Aorta (tissue), 5 donors: Measurements from ENCODE around the gene SOX12. TPM values are rescaled to one million over a fixed set of nuclear protein-coding genes. Genes with fewer than 3 reads are reported as not detected.

Experiments
- ATAC-seq: fragments of 200-7000 bp; cut with Tn5 transposase; one replicate; pipeline ENCODE4 v1.9.1; 2022; ENCODE audit warnings: moderate library complexity; ENCODE audit not compliant: low FRiP score
- DNase-seq, 2 donors: peaks; one replicate each; pipeline ENCODE4 v3.0.0-alpha.2; 2020
- H3K27ac ChIP-seq, 2 donors: one replicate each; pipeline ENCODE4 v1.5.1; 2013; ENCODE audit warnings: low read length in 2 of 2, mild to moderate bottlenecking in 2 of 2, moderate library complexity in 2 of 2, control low read depth in 1 of 2, inconsistent platforms in 1 of 2, low read depth in 1 of 2
- H3K27me3 ChIP-seq, 2 donors: one replicate each; pipeline ENCODE4 v1.6.1; 2013; ENCODE audit warnings: control low read depth in 1 of 2, low read length in 1 of 2, mild to moderate bottlenecking in 1 of 2, moderate library complexity in 1 of 2; ENCODE audit not compliant: insufficient read depth in 2 of 2, control insufficient read depth in 1 of 2
- H3K36me3 ChIP-seq, 2 donors: one replicate each; pipeline ENCODE4 v1.6.1; 2013; ENCODE audit warnings: control low read depth in 1 of 2, low read length in 1 of 2, mild to moderate bottlenecking in 1 of 2; ENCODE audit not compliant: insufficient read depth in 2 of 2, control insufficient read depth in 1 of 2
- H3K4me1 ChIP-seq, 2 donors: one replicate each; pipeline ENCODE4 v1.6.1; 2013; ENCODE audit warnings: low read length in 2 of 2, control low read depth in 1 of 2, mild to moderate bottlenecking in 1 of 2, moderate library complexity in 1 of 2; ENCODE audit not compliant: insufficient read depth in 2 of 2, control insufficient read depth in 1 of 2
- H3K4me3 ChIP-seq, 2 donors: one replicate each; pipeline ENCODE4 v1.5.1; 2013; ENCODE audit warnings: low read length in 2 of 2, control low read depth in 1 of 2, mild to moderate bottlenecking in 1 of 2
- H3K9me3 ChIP-seq: one replicate; pipeline ENCODE4 v1.6.1; 2013; ENCODE audit warnings: mild to moderate bottlenecking, low read length; ENCODE audit not compliant: control insufficient read depth
- WGBS, 2 donors: extraction: QIAGEN DNeasy Blood & Tissue Kit; methylation state at CpG; one replicate each; pipeline ENCODE4 v1.1.7; 2013; 5-methylcytosine and 5-hydroxymethylcytosine counted together
- intact Hi-C, 2 donors: fragments of 100-400 bp; cut with DNase I; formaldehyde crosslinking; loops; one replicate each; pipeline versions ENCODE4 v1.14.2 to v1.15.0; 2022
- long read RNA-seq, 2 donors: library from polyadenylated mRNA; unstranded; transcript quantifications; one replicate each; pipeline ENCODE4 v2.0.0, GENCODE V29; 2020 to 2021
- polyA plus RNA-seq, 2 donors: library from polyadenylated mRNA; stranded (reverse); fragments of 200-250 nt; gene quantifications; one replicate each; pipeline ENCODE4 v1.2.3, GENCODE V29; 2013
- total RNA-seq, 2 donors: library from RNA; stranded (reverse); fragmentation: NEBNext Ultra II Directional; extraction: Animal tissue kit (Norgen Biotek cat#: 25700); gene quantifications; one replicate each; pipeline ENCODE4 v1.2.1, GENCODE V29; 2021
- donor health status: healthy with polysubstance abuse.
- donor health status: Bipolar disorder and iron deficiency.
- donor health status: DM: no; HTN: no; CAD: no.
- donor health status: DM: no; HTN: no; CAD: no.
- donor health status: DM: yes; HTN: yes; CAD: no.

SOX12 gene
- total RNA-seq, result 10 to 100 TPM in 1 of 2 donors, 1 to 10 TPM in 1; 6.1 to 12.5 TPM
- polyA plus RNA-seq, result 1 to 10 TPM; 1.5 to 4.2 TPM
- long read RNA-seq, donor 1, full-length matches to known transcripts, result 5 of 5 reads
- long read RNA-seq, donor 1, partial matches to known transcripts, result 0 of 5 reads
- long read RNA-seq, donor 1, other reads (novel, unspliced or antisense), result 0 of 5 reads
- long read RNA-seq, donor 2, full-length matches to known transcripts, result 4 of 4 reads
- long read RNA-seq, donor 2, partial matches to known transcripts, result 0 of 4 reads
- long read RNA-seq, donor 2, other reads (novel, unspliced or antisense), result 0 of 4 reads

GRCh38 chr20:325045-325888 lies at the start of gene SOX12:
TSS of gene SOX12 (plus strand) at chr20:325552. CDS start at chr20:325925, 373 bp downstream.
- Histone ChIP-seq H3K36me3 (no peaks in the 10 kb centered on the region), H3K27ac (peak within 1 kb of the TSS; percentile 61 to 88), H3K4me3 (peak within 1 kb of the TSS; percentile 49 to 88), H3K27me3 (no peaks in the 10 kb centered on the region), H3K4me1 (no peaks in the 10 kb centered on the region), H3K9me3 (no peaks in the 10 kb centered on the region)
- DNase-seq, result peak; percentile 98 to 100
- intact Hi-C loops, result loop anchor here in 1 of 2 donors (2.0 kb wide), 1 partner anchor 22 kb away; the partner anchor contains the start of gene NRSN2
- 0% methylated on average over 71 to 106 of the region's 106 CpGs for WGBS, 2 donors
- ATAC-seq, result peak; percentile 93

DNA sequence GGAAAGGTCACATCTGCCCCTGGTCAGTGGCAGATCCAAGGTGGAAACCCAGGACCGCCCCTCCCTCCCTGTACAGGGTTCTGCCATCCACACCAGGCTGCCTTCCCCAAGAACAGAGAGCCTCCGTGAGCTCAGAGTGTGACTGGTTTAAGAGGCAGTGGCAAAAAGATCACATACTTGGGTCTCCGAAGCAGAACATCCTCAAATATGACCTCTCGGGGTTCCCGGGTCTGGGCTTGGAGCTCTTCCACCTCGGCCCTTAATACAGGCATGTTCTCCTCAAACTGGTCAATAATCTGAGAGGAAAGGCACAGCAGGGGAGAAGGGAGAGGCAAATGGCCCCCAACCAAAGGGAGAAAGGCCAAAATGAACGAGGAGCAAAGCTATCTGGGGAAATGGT lies 49.6 kb upstream of the SOX12 start:
- ATAC-seq, result no peak
- no peaks in the 10 kb centered on the region for H3K9me3 ChIP-seq
- peaks cover 0 to 3% of the 10 kb centered on the region in 2 donors for H3K36me3 ChIP-seq

GRCh38 chr20:276620-277495 lies 48.5 kb upstream of the SOX12 start:
- peaks cover 0 to 3% of the 10 kb centered on the region in 2 donors for H3K36me3 ChIP-seq
- WGBS, 2 donors, result 95 to 96% methylated on average over 12 of the region's 12 CpGs
- H3K4me3 ChIP-seq, result no peak overlapping the region
- H3K27ac ChIP-seq, result no peak overlapping the region
- H3K4me1 ChIP-seq, result no peaks in the 10 kb centered on the region
- no peaks in the 10 kb centered on the region for H3K27me3 ChIP-seq
- ATAC-seq, result no peak
- intact Hi-C loops, result no loop called here
- no peaks in the 10 kb centered on the region for H3K9me3 ChIP-seq
- DNase-seq, result peak in 1 of 2 donors; percentile 44

More for the DNA sequence above, 49.6 kb upstream of the SOX12 start:
- intact Hi-C loops, result no loop called here
- no peak overlapping the region for H3K27ac ChIP-seq
- WGBS, 2 donors, result 79 to 85% methylated on average over 7 of the region's 7 CpGs
- no peak overlapping the region for H3K4me3 ChIP-seq
- DNase-seq, result no peak
- H3K4me1 ChIP-seq, result no peaks in the 10 kb centered on the region
- H3K27me3 ChIP-seq, result no peaks in the 10 kb centered on the region

DNA sequence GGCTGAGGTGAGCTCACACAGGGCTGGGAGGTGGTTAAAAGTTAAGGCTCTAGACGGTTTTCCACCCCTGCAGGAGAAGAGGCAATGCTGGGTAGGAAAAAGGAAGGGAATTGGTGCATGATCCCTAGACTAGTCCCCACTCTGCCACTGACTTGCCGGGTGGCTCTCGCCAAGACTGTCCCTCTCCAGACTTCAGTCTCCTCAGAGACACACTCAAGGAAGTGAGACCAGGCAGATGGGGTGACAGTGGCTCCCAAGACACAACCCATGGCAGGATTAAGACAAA lies 47.9 kb upstream of the SOX12 start:
- no peak for DNase-seq
- no peak overlapping the region for H3K4me3 ChIP-seq
- H3K4me1 ChIP-seq, result no peaks in the 10 kb centered on the region
- no peaks in the 10 kb centered on the region for H3K9me3 ChIP-seq
- H3K27ac ChIP-seq, result no peak overlapping the region
- peaks cover 0 to 3% of the 10 kb centered on the region in 2 donors for H3K36me3 ChIP-seq
- H3K27me3 ChIP-seq, result no peaks in the 10 kb centered on the region
- intact Hi-C loops, result no loop called here
- WGBS, 2 donors, result 19 to 20% methylated on average over 3 of the region's 3 CpGs
- ATAC-seq, result no peak

- Histone ChIP-seq H3K36me3 (peaks cover 0 to 3% of the 10 kb centered on the region in 2 donors), H3K9me3 (no peaks in the 10 kb centered on the region), H3K4me1 (no peaks in the 10 kb centered on the region), H3K27me3 (no peaks in the 10 kb centered on the region), H3K4me3 (no peak overlapping the region), H3K27ac (no peak overlapping the region)
- ATAC-seq (no peak), DNase-seq (no peak)
- 86 to 95% methylated on average over 5 of the region's 5 CpGs for WGBS, 2 donors
- intact Hi-C loops, result no loop called here
These were observed 47.2 kb upstream of the SOX12 start for GRCh38 chr20:278181-278580.

DNA sequence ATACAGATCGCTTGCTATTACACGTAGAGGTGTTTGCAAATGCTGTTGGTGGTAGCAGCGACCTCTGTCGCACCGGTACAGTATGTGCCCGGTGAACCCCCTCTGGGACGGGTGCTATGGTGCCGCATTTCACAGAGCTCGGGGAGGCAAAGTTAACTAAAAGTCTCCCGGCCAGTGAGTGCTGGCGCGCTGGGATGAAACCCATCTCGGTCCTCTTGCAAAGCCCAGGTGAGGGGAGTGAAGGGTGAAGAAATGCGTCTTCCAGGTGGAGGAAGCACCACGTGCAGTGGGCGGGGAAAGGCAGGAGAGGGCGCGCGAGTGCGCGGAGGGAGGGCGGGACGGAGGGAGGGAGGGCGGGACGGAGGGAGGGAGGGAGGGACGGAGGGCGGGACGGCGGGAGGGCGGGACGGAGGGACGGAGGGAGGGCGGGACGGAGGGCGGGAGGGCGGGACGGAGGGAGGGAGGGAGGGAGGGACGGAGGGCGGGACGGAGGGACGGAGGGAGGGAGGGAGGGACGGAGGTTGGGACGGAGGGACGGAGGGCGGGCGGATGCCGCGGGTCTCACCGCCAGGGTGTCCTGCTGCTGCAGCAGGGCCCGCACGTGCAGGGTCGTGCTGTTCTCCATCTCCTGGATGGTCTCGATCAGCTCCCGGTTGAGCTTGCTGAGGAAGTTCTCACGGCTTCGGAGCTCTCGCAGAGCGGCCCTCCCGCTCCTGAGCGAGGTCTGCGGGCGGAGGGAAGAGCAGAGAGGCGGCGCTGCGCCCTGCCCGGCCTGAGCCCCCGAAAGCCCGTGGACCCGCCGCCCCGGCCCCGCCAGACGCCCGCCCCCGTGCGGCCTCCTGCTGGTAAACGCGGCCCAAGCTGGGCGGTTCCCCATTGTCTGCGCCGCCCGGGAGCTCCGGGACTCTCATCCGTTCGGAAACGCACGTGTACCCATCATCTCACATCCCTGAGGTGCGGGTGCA lies 46.5 kb upstream of the SOX12 start:
- Histone ChIP-seq H3K36me3 (peaks cover 0 to 3% of the 10 kb centered on the region in 2 donors), H3K4me3 (no peak overlapping the region), H3K27ac (no peak overlapping the region), H3K9me3 (no peaks in the 10 kb centered on the region), H3K27me3 (no peaks in the 10 kb centered on the region), H3K4me1 (no peaks in the 10 kb centered on the region)
- DNase-seq, result peak in 1 of 2 donors; percentile 81
- 52 to 58% methylated on average over 46 to 83 of the region's 88 CpGs for WGBS, 2 donors
- intact Hi-C loops, result no loop called here
- peak; percentile 73 for ATAC-seq

DNA sequence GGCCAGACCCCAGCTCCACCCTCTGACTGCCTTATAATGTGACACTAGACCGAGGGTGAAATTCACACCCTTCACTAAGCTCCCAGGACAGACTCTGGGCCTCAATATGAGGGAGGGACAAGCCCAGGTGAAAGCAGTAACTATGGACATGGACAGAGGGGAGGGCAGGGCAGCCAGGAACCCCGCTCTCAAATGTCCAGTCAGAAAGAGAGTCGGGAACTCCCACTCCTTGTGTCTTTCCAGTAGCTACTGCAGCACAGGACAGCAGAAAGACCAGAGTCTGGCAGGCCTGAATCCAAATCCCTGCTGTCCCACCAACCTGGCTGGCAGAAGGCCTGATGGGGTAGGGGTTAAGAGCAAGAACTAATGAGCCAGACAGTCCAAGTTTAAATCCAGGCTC lies 41.2 kb upstream of the SOX12 start:
- H3K4me3 ChIP-seq, result no peak overlapping the region
- H3K9me3 ChIP-seq, result no peaks in the 10 kb centered on the region
- H3K27ac ChIP-seq, result no peak overlapping the region
- intact Hi-C loops, result no loop called here
- WGBS, 2 donors, result 56 to 63% methylated on average over 3 of the region's 3 CpGs
- no peaks in the 10 kb centered on the region for H3K36me3 ChIP-seq
- H3K27me3 ChIP-seq, result no peaks in the 10 kb centered on the region
- no peaks in the 10 kb centered on the region for H3K4me1 ChIP-seq
- no peak for DNase-seq
- ATAC-seq, result no peak

DNA sequence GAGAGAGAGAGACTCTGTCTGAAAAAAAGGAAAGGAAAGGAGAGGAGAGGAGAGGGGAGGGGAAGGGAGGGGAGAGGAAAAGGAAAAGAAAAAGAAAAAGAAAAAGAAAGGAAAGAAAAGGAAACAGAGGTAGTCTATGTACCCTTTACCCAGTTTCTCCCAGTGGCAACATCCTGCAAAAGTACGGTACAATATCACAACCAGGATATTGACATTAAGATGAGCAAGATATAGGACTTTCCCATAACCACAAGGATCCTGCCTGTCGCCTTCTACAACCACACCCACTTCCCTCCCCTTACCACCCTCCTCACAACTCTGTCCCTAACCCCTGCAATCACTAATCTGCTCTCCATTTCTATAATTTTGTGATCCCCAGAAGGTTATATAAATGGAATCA lies 38.8 kb upstream of the SOX12 start:
- no peaks in the 10 kb centered on the region for H3K4me1 ChIP-seq
- no peak for ATAC-seq
- intact Hi-C loops, result no loop called here
- WGBS, 2 donors, result 93 to 95% methylated on average over 2 of the region's 2 CpGs
- H3K36me3 ChIP-seq, result no peaks in the 10 kb centered on the region
- no peak overlapping the region for H3K27ac ChIP-seq
- no peaks in the 10 kb centered on the region for H3K9me3 ChIP-seq
- DNase-seq, result no peak
- no peaks in the 10 kb centered on the region for H3K27me3 ChIP-seq
- no peak overlapping the region for H3K4me3 ChIP-seq
